ENCODE measurements around the gene FOXP4. TPM values are rescaled to one million over a fixed set of nuclear protein-coding genes. Genes with fewer than 3 reads are reported as not detected.

The FOXP4 gene
- 10 to 100 TPM; 10.8 to 30.7 (median 17.7) TPM for total RNA-seq

- peak within 1 kb of the TSS; percentile 85 to 98 (median 93) for H3K4me3 ChIP-seq
- TF ChIP-seq CTCF (IDR thresholded peaks at IDR 0.05) (no peak), POLR2AphosphoS5 (IDR thresholded peaks at IDR 0.05) (peak; percentile 45 to 55)
- WGBS, result under 1% methylated on average over 29 of the region's 61 CpGs
- peaks cover 0 to 6% (median 1%) of the 10 kb centered on the region in 4 donors for H3K36me3 ChIP-seq
- H3K9me3 ChIP-seq, result no peaks in the 10 kb centered on the region
- intact Hi-C loops (cut with DNase I), result loop anchor here (2.0 to 5.0 kb wide), 2 partner anchors 44 to 121 kb away; no protein-coding TSS in a partner anchor
- peak; percentile 97 for DNase-seq (ENCODE audit: extremely low spot score)
- peaks cover 0 to 4% (median 0%) of the 10 kb centered on the region in 4 donors for H3K27me3 ChIP-seq
- peaks cover 38 to 54% (median 49%) of the 10 kb centered on the region in 4 donors for H3K4me1 ChIP-seq
- peak within 1 kb of the TSS; percentile 85 to 92 (median 88) for H3K27ac ChIP-seq (replicated peaks in 1 of 4)
Observed at GRCh38 chr6:41545703-41546474, at the start of gene FOXP4. Gene FOXP4 (plus strand): TSS chr6:41546381. CDS start chr6:41565761, 19,380 bp downstream.

GRCh38 chr6:41497573-41497972 is 48.6 kb upstream of the FOXP4 start:
- Histone ChIP-seq H3K4me3 (no peak overlapping the region), H3K27ac (replicated peaks in 1 of 4) (no peak overlapping the region), H3K36me3 (no peaks in the 10 kb centered on the region), H3K9me3 (no peaks in the 10 kb centered on the region), H3K27me3 (peaks cover 0 to 5% (median 0%) of the 10 kb centered on the region in 4 donors), H3K4me1 (peaks cover 0 to 3% (median 1%) of the 10 kb centered on the region in 4 donors)
- TF ChIP-seq POLR2AphosphoS5 (IDR thresholded peaks at IDR 0.05) (no peak), CTCF (IDR thresholded peaks at IDR 0.05) (no peak), POLR2A (IDR thresholded peaks at IDR 0.05; ENCODE audit: low read depth) (no peak), EP300 (IDR thresholded peaks at IDR 0.05) (no peak)
- intact Hi-C loops (cut with DNase I), result no loop called here
- 88% methylated on average over 3 of the region's 3 CpGs for WGBS
- no peak for DNase-seq (ENCODE audit: extremely low spot score)

GRCh38 chr6:41497994-41498393 is 48.2 kb upstream of the FOXP4 start:
- Histone ChIP-seq H3K4me3 (no peak overlapping the region), H3K9me3 (no peaks in the 10 kb centered on the region), H3K27me3 (peaks cover 0 to 5% (median 0%) of the 10 kb centered on the region in 4 donors), H3K27ac (replicated peaks in 1 of 4) (no peak overlapping the region), H3K36me3 (no peaks in the 10 kb centered on the region), H3K4me1 (peaks cover 0 to 7% (median 4%) of the 10 kb centered on the region in 4 donors)
- DNase-seq (ENCODE audit: extremely low spot score), result no peak
- intact Hi-C loops (cut with DNase I), result no loop called here
- WGBS, result 70% methylated on average over 2 of the region's 2 CpGs
- no peak for TF ChIP-seq EP300 (IDR thresholded peaks at IDR 0.05)
- no peak for TF ChIP-seq POLR2A (IDR thresholded peaks at IDR 0.05; ENCODE audit: low read depth)

- intact Hi-C loops (cut with DNase I), result no loop called here
- WGBS, result 89% methylated on average over 6 of the region's 6 CpGs
- H3K4me3 ChIP-seq, result no peak overlapping the region
- peaks cover 2 to 18% (median 14%) of the 10 kb centered on the region in 4 donors for H3K4me1 ChIP-seq
- H3K27me3 ChIP-seq, result peaks cover 0 to 5% (median 0%) of the 10 kb centered on the region in 4 donors
- no peaks in the 10 kb centered on the region for H3K9me3 ChIP-seq
- TF ChIP-seq CTCF (IDR thresholded peaks at IDR 0.05) (no peak), POLR2AphosphoS5 (IDR thresholded peaks at IDR 0.05) (no peak), EP300 (IDR thresholded peaks at IDR 0.05) (no peak), POLR2A (IDR thresholded peaks at IDR 0.05; ENCODE audit: low read depth) (no peak)
- no peaks in the 10 kb centered on the region for H3K36me3 ChIP-seq
- no peak overlapping the region for H3K27ac ChIP-seq (replicated peaks in 1 of 4)
- no peak for DNase-seq (ENCODE audit: extremely low spot score)
Observed at GRCh38 chr6:41498968-41499599, 47.1 kb upstream of the FOXP4 start.

GRCh38 chr6:41500561-41500960 is 45.6 kb upstream of the FOXP4 start:
- H3K9me3 ChIP-seq, result no peaks in the 10 kb centered on the region
- WGBS, result 95% methylated on average over 3 of the region's 3 CpGs
- no peak overlapping the region for H3K4me3 ChIP-seq
- no peak for TF ChIP-seq POLR2AphosphoS5 (IDR thresholded peaks at IDR 0.05)
- no peak for TF ChIP-seq POLR2A (IDR thresholded peaks at IDR 0.05; ENCODE audit: low read depth)
- TF ChIP-seq CTCF (IDR thresholded peaks at IDR 0.05), result no peak
- no peak for TF ChIP-seq EP300 (IDR thresholded peaks at IDR 0.05)
- DNase-seq (ENCODE audit: extremely low spot score), result no peak
- peaks cover 17 to 33% (median 29%) of the 10 kb centered on the region in 4 donors for H3K4me1 ChIP-seq
- H3K27ac ChIP-seq (replicated peaks in 1 of 4), result no peak overlapping the region
- H3K36me3 ChIP-seq, result no peaks in the 10 kb centered on the region
- intact Hi-C loops (cut with DNase I), result loop anchor here (5.0 kb wide), 2 partner anchors 47 to 48 kb away; partner anchors contain the start of gene FOXP4
- H3K27me3 ChIP-seq, result no peaks in the 10 kb centered on the region
